HepG2 (cell line): ENCODE data around the gene METAP1. TPM values are rescaled to one million over a fixed set of nuclear protein-coding genes. Genes with fewer than 3 reads are reported as not detected.
A peak's percentile ranks its signal among the peaks of the same experiment; 100 is the strongest.

Source experiments
- AKNA ChIP-seq: sonication (generic); formaldehyde crosslinking; IDR thresholded peaks from 2 replicates; pipeline ENCODE4 v1.4.0; 2020; ENCODE audit warnings: missing genetic modification reagents, borderline replicate concordance
- MATR3 ChIP-seq: sonication (generic); formaldehyde crosslinking; IDR thresholded peaks from 2 replicates; pipeline ENCODE4 v1.4.0; 2020; ENCODE audit warnings: missing genetic modification reagents
- MED1 ChIP-seq: sonication (generic); formaldehyde crosslinking; IDR thresholded peaks from 2 replicates; pipeline ENCODE4 v1.4.0; 2020; ENCODE audit warnings: missing genetic modification reagents
- MLLT10 ChIP-seq: sonication (generic); formaldehyde crosslinking; IDR thresholded peaks from 2 replicates; pipeline ENCODE4 v1.4.0; 2020; ENCODE audit warnings: missing genetic modification reagents
- NFYB ChIP-seq: sonication (generic); formaldehyde crosslinking; IDR thresholded peaks from 2 replicates; pipeline ENCODE4 v1.4.0; 2020; ENCODE audit warnings: missing genetic modification reagents
- PAXIP1 ChIP-seq: sonication (generic); formaldehyde crosslinking; conservative IDR thresholded peaks from 2 replicates; pipeline ENCODE4 v1.4.0; 2020; ENCODE audit warnings: mild to moderate bottlenecking, missing genetic modification reagents, moderate library complexity
- SAP130 ChIP-seq: IDR thresholded peaks from 2 replicates; pipeline ENCODE4 v1.6.1; 2016; ENCODE audit warnings: low read depth
- SP140L ChIP-seq: sonication (generic); formaldehyde crosslinking; IDR thresholded peaks from 2 replicates; pipeline ENCODE4 v1.4.0; 2020; ENCODE audit warnings: missing genetic modification reagents, borderline replicate concordance
- TSC22D2 ChIP-seq: sonication (generic); formaldehyde crosslinking; IDR thresholded peaks from 2 replicates; pipeline ENCODE4 v1.5.1; 2020; ENCODE audit warnings: missing genetic modification reagents, mild to moderate bottlenecking, borderline replicate concordance
- ZHX1 ChIP-seq: sonication (generic); formaldehyde crosslinking; IDR thresholded peaks from 2 replicates; pipeline ENCODE4 v1.8.1; 2022; ENCODE audit warnings: low read depth, mild to moderate bottlenecking, missing genetic modification reagents
- ZNF143 ChIP-seq: sonication (generic); formaldehyde crosslinking; IDR thresholded peaks from 2 replicates; pipeline ENCODE4 v1.4.0; 2020; ENCODE audit warnings: missing genetic modification reagents
- polyA plus RNA-seq, 8 experiments: library from polyadenylated mRNA; depleted of rRNA in 3 of 8; stranded (reverse) in 7 of 8; unstranded in 1 of 8; fragments of >200 nt; fragmentation: Illumina TruSeq in 4 of 8; extraction: Trizol in 4 of 8; gene quantifications; 2 replicates each; pipeline versions ENCODE4 v1.2.1 to v1.2.3, GENCODE V29; 2011 to 2016; ENCODE audit warnings: low read depth in 4 of 8, missing spikeins in 1 of 8, mixed read lengths in 1 of 8; ENCODE audit not compliant: insufficient read depth in 1 of 8
- total RNA-seq, 5 experiments: library from RNA; depleted of rRNA; stranded (reverse); fragments of >200 nt; fragmentation: Illumina TruSeq; extraction: Trizol; gene quantifications; 2 replicates each; pipeline ENCODE4 v1.2.3, GENCODE V29; 2016; ENCODE audit warnings: low read depth in 1 of 5

METAP1 gene
- total and polyA plus RNA-seq, 2 of the 13 experiments (the other 11 are each of a cell fraction or from before 2014, with no cell fraction given), result 44.9 to 53.5 TPM

- TF ChIP-seq PAXIP1 (CRISPR knock-in tag) (peak; percentile 53), TSC22D2 (CRISPR knock-in tag) (peak; percentile 52; the same call in 1 of the 2 replicates), MED1 (CRISPR knock-in tag) (peak; percentile 61), SP140L (no peak; the same call in 1 of the 2 replicates), ZNF143 (CRISPR knock-in tag) (0 out of 2 replicates have a peak, but pooled peaks have one; percentile 30), ZHX1 (CRISPR knock-in tag) (peak; percentile 86; the same call in 1 of the 2 replicates), AKNA (CRISPR knock-in tag) (no peak), MATR3 (CRISPR knock-in tag) (no peak), SAP130 (CRISPR knock-in tag) (peak; percentile 91), MLLT10 (CRISPR knock-in tag) (peak; percentile 23; the same call in 1 of the 2 replicates), NFYB (CRISPR knock-in tag) (peak; percentile 19; the same call in 1 of the 2 replicates)
Observed at GRCh38 chr4:99088481-99089365, 93.2 kb downstream of the METAP1 start, which contains the start of gene ADH5 (continued).
